Cerebellar cortex (tissue), 1 donor: ENCODE results near the gene CD244.
"Not testable (repeated sequence)": the region's sequence is repeated elsewhere in the genome, so short reads cannot be mapped to it uniquely, and the experiment has no call there.

Experiments used
- DNase-seq: peaks from one replicate; pipeline ENCODE4 v3.0.0-alpha.2; 2015; ENCODE audit warnings: low spot score

The CD244 gene

GRCh38 chr1:160862203-160863060, at the start of gene CD244:
CD244 (minus strand) TSS chr1:160862887; CDS start chr1:160862677, 210 bp downstream.
- no peak for DNase-seq

GRCh38 chr1:160911925-160912324, 49.2 kb upstream of the CD244 start:
- no peak for DNase-seq

- no peak for DNase-seq
These were observed 48.8 kb upstream of the CD244 start for GRCh38 chr1:160911441-160911840.

- DNase-seq: no peak
These were observed 47.6 kb upstream of the CD244 start for GRCh38 chr1:160910170-160910750.

- DNase-seq: no peak
These were observed 45.3 kb upstream of the CD244 start for GRCh38 chr1:160907976-160908375.

- DNase-seq: no peak
These were observed 42.9 kb upstream of the CD244 start for GRCh38 chr1:160905617-160905989.

GRCh38 chr1:160904783-160905616, 42.3 kb upstream of the CD244 start:
- DNase-seq: no peak

GRCh38 chr1:160902251-160902650, 39.6 kb upstream of the CD244 start:
- DNase-seq: not testable (repeated sequence)

- DNase-seq: no peak
These were observed 39.1 kb upstream of the CD244 start for GRCh38 chr1:160901768-160902167.

GRCh38 chr1:160900683-160901082, 38.0 kb upstream of the CD244 start:
- DNase-seq: not testable (repeated sequence)

- DNase-seq: not testable (repeated sequence)
These were observed 31.9 kb upstream of the CD244 start for GRCh38 chr1:160894368-160895135.

GRCh38 chr1:160891474-160891873, 28.8 kb upstream of the CD244 start:
- no peak for DNase-seq

- DNase-seq: no peak
These were observed 26.2 kb upstream of the CD244 start for GRCh38 chr1:160888926-160889325.

- DNase-seq: no peak
These were observed 24.4 kb upstream of the CD244 start for GRCh38 chr1:160887071-160887470.

- no peak for DNase-seq
These were observed 22.4 kb upstream of the CD244 start, which contains the start of gene ITLN1 for GRCh38 chr1:160885042-160885441. ITLN1 (minus strand) TSS chr1:160885180; CDS start chr1:160884877, 303 bp downstream.

GRCh38 chr1:160884579-160884978, 21.9 kb upstream of the CD244 start:
- DNase-seq: no peak

GRCh38 chr1:160883581-160884513, 21.2 kb upstream of the CD244 start:
- no peak for DNase-seq

- no peak for DNase-seq
These were observed 19.9 kb upstream of the CD244 start for GRCh38 chr1:160882582-160882981.

GRCh38 chr1:160881264-160881663, 18.6 kb upstream of the CD244 start:
- not testable (repeated sequence) for DNase-seq

GRCh38 chr1:160880216-160880615, 17.5 kb upstream of the CD244 start:
- DNase-seq: no peak

- no peak for DNase-seq
These were observed 16.4 kb upstream of the CD244 start for GRCh38 chr1:160879056-160879455.
